AG04450 (cell line): ENCODE data around the gene GJB6. TPM values are rescaled to one million over a fixed set of nuclear protein-coding genes. Genes with fewer than 3 reads are reported as not detected.
A peak's percentile ranks its signal among the peaks of the same experiment; 100 is the strongest.

Experiments used
- CTCF ChIA-PET: fragments of 300-600, 350-600 bp; formaldehyde crosslinking; extraction: SDS; loops from one replicate; lab custom pipeline; 2022; ENCODE audit warnings: antibody characterized with exemption, inconsistent platforms; lab: Charles Lee
- POLR2A ChIA-PET: fragments of 350-600 bp; formaldehyde crosslinking; extraction: SDS; loops from one replicate; lab custom pipeline; 2021; ENCODE audit warnings: antibody characterized with exemption, inconsistent platforms; lab: Yijun Ruan, JAX
- DNase-seq: peaks from one replicate; pipeline ENCODE4 v3.0.0-alpha.2; 2011; ENCODE audit warnings: low read depth, low spot score
- H3K27ac ChIP-seq: one replicate; pipeline ENCODE4 v1.5.1; 2012; ENCODE audit warnings: low read depth, low read length, control low read depth
- H3K27me3 ChIP-seq: one replicate; pipeline ENCODE4 v1.6.0; 2012; ENCODE audit warnings: low read length; ENCODE audit not compliant: control insufficient read depth, insufficient read depth
- H3K4me3 ChIP-seq: 2 replicates; pipeline ENCODE4 v1.5.1; 2011; ENCODE audit warnings: mild to moderate bottlenecking, low read depth, low read length, control low read depth
- H3K9me3 ChIP-seq: 2 replicates; pipeline ENCODE4 v1.5.1; 2012; ENCODE audit warnings: low read length; ENCODE audit not compliant: control insufficient read depth, insufficient read depth
- polyA plus RNA-seq: library from polyadenylated mRNA; depleted of rRNA; stranded (reverse); fragments of >200 nt; gene quantifications from 2 replicates; pipeline ENCODE4 v1.2.3, GENCODE V29; 2011; rRNA removed
- TF ChIP-seq, protein P1 (sequence below): IDR thresholded peaks from 2 replicates; pipeline ENCODE4 v1.5.1; 2011; ENCODE audit warnings: low read depth, low read length, control low read depth, inconsistent platforms

The GJB6 gene
- polyA plus RNA-seq, 1 experiment, result not detected

DNA sequence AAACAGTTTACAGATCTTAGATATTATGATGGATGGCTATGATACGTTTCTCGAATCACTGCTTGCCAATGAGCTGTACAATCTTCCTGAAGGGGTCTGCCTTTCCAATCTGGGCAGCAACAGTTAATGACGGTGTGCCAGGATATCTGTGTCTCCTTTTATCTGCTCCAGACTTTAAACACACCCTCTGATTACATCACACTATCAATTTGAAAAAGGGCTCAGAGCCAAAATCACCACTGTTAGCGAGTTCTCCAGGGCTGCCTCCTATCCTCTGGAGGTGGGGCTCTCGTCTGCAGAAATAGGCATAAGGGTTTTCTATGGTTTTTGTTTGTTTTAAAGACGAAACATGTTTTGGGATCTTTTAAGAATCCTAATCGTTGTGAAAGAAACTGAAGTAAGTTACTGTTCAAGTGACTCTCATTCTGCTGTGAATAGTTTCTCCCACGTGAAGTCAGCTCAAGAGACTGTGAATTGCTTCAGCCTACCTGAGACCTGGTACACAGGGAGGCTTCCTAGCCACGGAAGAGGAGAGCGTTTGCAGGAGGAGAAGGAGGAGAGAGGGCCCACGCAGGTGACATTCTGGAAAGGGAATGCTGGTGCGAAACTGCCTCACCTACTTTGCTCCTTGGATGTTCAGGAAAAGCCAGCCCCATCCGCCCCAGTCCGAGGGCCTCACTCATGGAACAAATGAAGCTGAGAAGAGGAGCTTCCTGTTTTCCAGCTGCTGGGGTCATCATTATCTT is 56.0 kb downstream of the GJB6 start:
- ChIA-PET CTCF (interaction anchor here (0.6 to 1.2 kb wide), 3 partner anchors 10 to 669 kb away, joined by 3 to 5 read pairs (median 3); no protein-coding TSS in a partner anchor), POLR2A (interaction anchor here (1.1 kb wide), 1 partner anchor 15 kb away, joined by 3 read pairs; no protein-coding TSS in a partner anchor)
- no peaks in the 10 kb centered on the region; the same call in 1 of the 2 replicates for H3K9me3 ChIP-seq
- no peak for DNase-seq
- peaks cover 4% of the 10 kb centered on the region for H3K27me3 ChIP-seq
- H3K27ac ChIP-seq, result no peak overlapping the region
- TF ChIP-seq, protein P1, sequence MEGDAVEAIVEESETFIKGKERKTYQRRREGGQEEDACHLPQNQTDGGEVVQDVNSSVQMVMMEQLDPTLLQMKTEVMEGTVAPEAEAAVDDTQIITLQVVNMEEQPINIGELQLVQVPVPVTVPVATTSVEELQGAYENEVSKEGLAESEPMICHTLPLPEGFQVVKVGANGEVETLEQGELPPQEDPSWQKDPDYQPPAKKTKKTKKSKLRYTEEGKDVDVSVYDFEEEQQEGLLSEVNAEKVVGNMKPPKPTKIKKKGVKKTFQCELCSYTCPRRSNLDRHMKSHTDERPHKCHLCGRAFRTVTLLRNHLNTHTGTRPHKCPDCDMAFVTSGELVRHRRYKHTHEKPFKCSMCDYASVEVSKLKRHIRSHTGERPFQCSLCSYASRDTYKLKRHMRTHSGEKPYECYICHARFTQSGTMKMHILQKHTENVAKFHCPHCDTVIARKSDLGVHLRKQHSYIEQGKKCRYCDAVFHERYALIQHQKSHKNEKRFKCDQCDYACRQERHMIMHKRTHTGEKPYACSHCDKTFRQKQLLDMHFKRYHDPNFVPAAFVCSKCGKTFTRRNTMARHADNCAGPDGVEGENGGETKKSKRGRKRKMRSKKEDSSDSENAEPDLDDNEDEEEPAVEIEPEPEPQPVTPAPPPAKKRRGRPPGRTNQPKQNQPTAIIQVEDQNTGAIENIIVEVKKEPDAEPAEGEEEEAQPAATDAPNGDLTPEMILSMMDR, result no peak
- no peak overlapping the region for H3K4me3 ChIP-seq

DNA sequence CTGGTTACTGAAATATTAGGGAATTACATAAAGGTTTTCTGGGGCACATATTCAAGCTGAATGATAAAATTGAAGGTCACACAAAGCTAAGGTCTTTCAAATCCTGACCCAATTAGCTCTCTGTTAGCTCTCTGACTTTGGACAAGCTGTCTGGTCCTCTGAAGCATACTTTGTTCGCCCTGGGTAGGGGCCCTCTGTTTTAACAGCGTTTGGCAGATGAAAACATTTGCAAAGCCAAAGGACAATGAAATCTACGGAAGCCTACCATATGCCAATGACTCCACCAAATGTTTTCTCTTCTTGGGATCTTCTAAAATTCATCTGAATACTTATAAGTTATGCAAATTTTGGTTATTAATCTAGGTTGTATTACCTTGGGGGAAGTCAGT is 56.7 kb downstream of the GJB6 start:
- Histone ChIP-seq H3K4me3 (no peak overlapping the region), H3K27ac (peak overlapping the region; percentile 53), H3K27me3 (peaks cover 4% of the 10 kb centered on the region), H3K9me3 (no peaks in the 10 kb centered on the region; the same call in 1 of the 2 replicates)
- DNase-seq, result no peak
- TF ChIP-seq, protein P1, result no peak
- ChIA-PET CTCF (no interaction called here), POLR2A (interaction anchor here (1.1 kb wide), 1 partner anchor 16 kb away, joined by 3 read pairs; no protein-coding TSS in a partner anchor)

DNA sequence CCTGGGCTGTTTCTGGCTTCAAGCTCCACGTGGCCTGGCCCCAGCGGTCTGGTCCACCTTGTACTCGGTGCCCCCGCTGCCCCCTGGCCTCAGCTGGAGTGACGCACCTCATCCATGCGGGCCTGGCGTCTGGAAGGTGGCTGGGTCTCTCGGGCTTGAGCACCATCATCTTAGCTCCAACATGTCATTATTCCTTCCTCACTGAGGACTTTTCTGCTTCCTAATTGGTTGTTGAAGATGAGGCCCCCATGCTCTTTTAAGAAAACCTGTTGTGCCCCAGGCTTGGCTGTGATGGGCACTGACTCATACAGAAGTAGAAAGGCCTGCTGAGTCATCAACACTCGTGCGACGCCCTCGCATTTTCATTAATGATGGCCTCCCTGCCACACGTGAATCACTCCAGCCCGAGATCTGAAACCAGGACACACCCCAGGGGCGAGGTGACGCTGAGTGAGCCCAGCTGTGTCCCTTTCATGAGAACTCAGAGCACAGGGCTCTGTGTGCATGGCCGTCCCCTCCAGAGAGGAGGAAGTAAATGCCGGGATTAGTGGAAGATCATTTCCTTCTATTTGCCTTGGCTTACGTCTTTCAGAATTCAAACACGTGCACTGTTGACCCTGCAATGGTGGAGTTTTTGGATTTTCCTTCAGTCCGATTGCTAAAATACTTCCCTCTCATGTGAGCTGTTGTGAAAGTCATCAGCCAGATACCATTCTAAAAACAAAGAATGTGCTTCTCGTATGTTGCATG is 57.3 kb downstream of the GJB6 start:
- DNase-seq, result peak; percentile 96
- ChIA-PET POLR2A (interaction anchor here (1.1 kb wide), 1 partner anchor 16 kb away, joined by 3 read pairs; no protein-coding TSS in a partner anchor), CTCF (no interaction called here)
- TF ChIP-seq, protein P1, result no peak
- no peak overlapping the region for H3K4me3 ChIP-seq
- H3K27me3 ChIP-seq, result peaks cover 4% of the 10 kb centered on the region
- peak overlapping the region; percentile 53 for H3K27ac ChIP-seq
- no peaks in the 10 kb centered on the region; the same call in 1 of the 2 replicates for H3K9me3 ChIP-seq

DNA sequence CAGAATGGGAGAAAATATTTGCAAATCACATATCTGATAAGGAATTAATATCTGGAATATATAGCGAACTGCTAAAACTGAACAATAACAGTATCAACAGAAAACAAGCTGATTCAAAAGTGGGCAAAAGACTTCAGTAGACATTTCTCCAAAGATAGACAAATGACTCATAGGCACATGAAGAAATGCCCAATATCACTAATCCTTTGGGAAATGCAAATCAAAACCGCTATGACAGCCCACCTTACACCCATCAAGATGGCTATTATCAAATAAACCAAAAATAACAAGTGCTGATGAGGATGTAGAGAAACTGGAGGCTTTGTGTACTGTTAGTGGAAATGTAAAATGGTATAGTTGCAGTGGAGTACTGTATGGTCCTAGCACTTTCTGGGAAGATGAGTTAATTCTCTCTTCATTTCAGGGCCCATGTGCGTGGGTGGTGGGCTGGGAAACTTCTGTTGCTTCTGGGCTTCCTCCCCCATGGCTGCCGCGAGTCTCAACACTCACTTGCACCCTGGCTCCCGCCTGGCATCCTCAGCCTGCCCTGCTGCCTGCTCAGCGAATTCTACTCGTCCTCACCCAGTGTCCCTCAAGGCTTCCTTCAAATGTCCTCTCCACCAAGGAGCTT is 58.9 kb downstream of the GJB6 start:
- no peak for DNase-seq

More for the DNA sequence above, 58.9 kb downstream of the GJB6 start:
- ChIA-PET CTCF (interaction anchor here (0.6 kb wide), 1 partner anchor 219 kb away, joined by 3 read pairs; no protein-coding TSS in a partner anchor), POLR2A (no interaction called here)
- H3K4me3 ChIP-seq, result no peak overlapping the region
- TF ChIP-seq, protein P1, result no peak
- H3K27ac ChIP-seq, result no peak overlapping the region
- no peaks in the 10 kb centered on the region for H3K27me3 ChIP-seq
- H3K9me3 ChIP-seq, result no peaks in the 10 kb centered on the region; the same call in 1 of the 2 replicates

Other genes starting within 250 kb of the GJB6 start
- gene GJA3, start 71.3 kb downstream of the GJB6 start, polyA plus RNA-seq, result 2.4 and 2.7 TPM in 2 replicates
- gene GJB2, start 39.4 kb downstream of the GJB6 start, polyA plus RNA-seq, result 2.8 and 3.0 TPM in 2 replicates